GM12878 (cell line): ENCODE measurements around the gene KRT28. TPM values are rescaled to one million over a fixed set of nuclear protein-coding genes. Genes with fewer than 3 reads are reported as not detected.

Experiments
- ATF7 ChIP-seq: fragments of 450-650 bp; IDR thresholded peaks from 2 replicates; pipeline ENCODE4 v1.6.1; 2016; ENCODE audit warnings: low read depth, mild to moderate bottlenecking
- BHLHE40 ChIP-seq, 2 experiments: fragments of 450-650 bp in 1 of 2; IDR thresholded peaks; 2 replicates each; pipeline ENCODE4 v1.6.1; 2011 to 2017; ENCODE audit warnings: low read depth in 2 of 2, borderline replicate concordance in 1 of 2, improper control_type of control experiment in 1 of 2, low read length in 1 of 2, mild to moderate bottlenecking in 1 of 2
- CREB1 ChIP-seq: IDR thresholded peaks from 2 replicates; pipeline ENCODE4 v1.6.1; 2012; ENCODE audit warnings: low read depth, mild to moderate bottlenecking, inconsistent platforms
- FOS ChIP-seq: IDR thresholded peaks from 3 replicates; pipeline ENCODE4 v1.6.1; 2011; ENCODE audit warnings: borderline replicate concordance; ENCODE audit not compliant: insufficient read length; ENCODE audit errors: extremely low read depth
- RUNX3 ChIP-seq: IDR thresholded peaks from 2 replicates; pipeline ENCODE4 v1.6.1; 2012; ENCODE audit warnings: low read length, inconsistent platforms
- SMARCA5 ChIP-seq: fragments of 450-650 bp; IDR thresholded peaks from 2 replicates; pipeline ENCODE4 v1.6.1; 2017; ENCODE audit warnings: mild to moderate bottlenecking
- SMC3 ChIP-seq: IDR thresholded peaks from 2 replicates; pipeline ENCODE4 v1.6.1; 2011; ENCODE audit warnings: low read length, improper control_type of control experiment, borderline replicate concordance
- TAF1 ChIP-seq: IDR thresholded peaks from 2 replicates; pipeline ENCODE4 v1.6.1; 2011; ENCODE audit warnings: mild to moderate bottlenecking, low read depth, low read length, borderline replicate concordance
- YY1 ChIP-seq: IDR thresholded peaks from 2 replicates; pipeline ENCODE4 v1.6.1; 2011; ENCODE audit warnings: low read depth, mild to moderate bottlenecking, low read length
- polyA plus RNA-seq, 11 experiments: library from polyadenylated mRNA; depleted of rRNA in 4 of 11; unstranded in 6 of 11; stranded (reverse) in 5 of 11; fragments of >200 nt; fragmentation: Nextera tagmentation in 4 of 11; fragmentation: Illumina TruSeq in 1 of 11; extraction: Ambion mirVana in 4 of 11; extraction: Trizol in 1 of 11; gene quantifications; 1 replicate in 1 of 11; 2 replicates in 10 of 11; pipeline versions ENCODE4 v1.2.1 to v1.2.3, GENCODE V29; 2011 to 2016; ENCODE audit warnings: inconsistent platforms in 2 of 11, missing spikeins in 2 of 11, low read depth in 1 of 11
- total RNA-seq, 4 experiments: library from RNA; depleted of rRNA in 3 of 4; stranded (reverse); fragments of >200 nt in 3 of 4; fragmentation: Illumina TruSeq in 1 of 4; extraction: Trizol in 1 of 4; gene quantifications; 2 replicates each; pipeline versions ENCODE4 v1.2.1 to v1.2.3, GENCODE V29; 2013 to 2021
- TF ChIP-seq, protein P1 (sequence below): fragments of 450-650 bp; IDR thresholded peaks from 2 replicates; pipeline ENCODE4 v1.6.1; 2016; ENCODE audit warnings: mild to moderate bottlenecking
- TF ChIP-seq, protein P2 (sequence below): fragments of 450-650 bp; IDR thresholded peaks from 2 replicates; pipeline ENCODE4 v1.6.1; 2017; ENCODE audit warnings: antibody characterized with exemption, mild to moderate bottlenecking, moderate library complexity

Gene KRT28
- total and polyA plus RNA-seq, 10 of the 15 experiments (the other 5 are each of a cell fraction or from before 2014, with no cell fraction given): not detected

DNA sequence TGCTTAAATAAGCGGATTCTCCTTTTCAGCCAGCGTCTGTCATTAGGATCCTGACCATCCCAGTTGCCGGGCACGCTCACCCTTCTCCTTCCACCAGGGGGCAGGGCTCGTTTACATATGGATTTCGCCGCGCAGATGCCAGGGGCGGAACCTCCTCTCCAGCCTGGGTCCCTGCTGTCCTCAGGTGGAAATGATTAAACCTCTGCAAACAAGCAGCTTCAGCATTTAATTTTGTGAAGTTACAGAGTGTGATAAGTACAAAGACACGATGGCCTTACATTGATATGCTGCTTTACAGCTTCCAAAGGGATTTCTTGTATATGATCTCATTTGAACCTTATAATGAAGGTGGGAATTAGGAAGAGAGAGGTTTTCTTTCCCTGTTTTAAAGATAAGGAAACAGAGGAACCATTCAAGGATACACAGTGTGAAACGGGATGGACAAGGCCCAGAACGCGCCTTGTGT is 3.9 kb upstream of the KRT28 start (continued):
- 0 out of 2 replicates have a peak, but pooled peaks have one; percentile 12 for TF ChIP-seq ATF7
- no peak for TF ChIP-seq CREB1
- TF ChIP-seq FOS: no peak
- no peak for TF ChIP-seq TAF1
- no peak for TF ChIP-seq RUNX3
- TF ChIP-seq, protein P1, sequence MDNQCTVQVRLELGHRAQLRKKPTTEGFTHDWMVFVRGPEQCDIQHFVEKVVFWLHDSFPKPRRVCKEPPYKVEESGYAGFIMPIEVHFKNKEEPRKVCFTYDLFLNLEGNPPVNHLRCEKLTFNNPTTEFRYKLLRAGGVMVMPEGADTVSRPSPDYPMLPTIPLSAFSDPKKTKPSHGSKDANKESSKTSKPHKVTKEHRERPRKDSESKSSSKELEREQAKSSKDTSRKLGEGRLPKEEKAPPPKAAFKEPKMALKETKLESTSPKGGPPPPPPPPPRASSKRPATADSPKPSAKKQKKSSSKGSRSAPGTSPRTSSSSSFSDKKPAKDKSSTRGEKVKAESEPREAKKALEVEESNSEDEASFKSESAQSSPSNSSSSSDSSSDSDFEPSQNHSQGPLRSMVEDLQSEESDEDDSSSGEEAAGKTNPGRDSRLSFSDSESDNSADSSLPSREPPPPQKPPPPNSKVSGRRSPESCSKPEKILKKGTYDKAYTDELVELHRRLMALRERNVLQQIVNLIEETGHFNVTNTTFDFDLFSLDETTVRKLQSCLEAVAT: no peak
- TF ChIP-seq, protein P2, sequence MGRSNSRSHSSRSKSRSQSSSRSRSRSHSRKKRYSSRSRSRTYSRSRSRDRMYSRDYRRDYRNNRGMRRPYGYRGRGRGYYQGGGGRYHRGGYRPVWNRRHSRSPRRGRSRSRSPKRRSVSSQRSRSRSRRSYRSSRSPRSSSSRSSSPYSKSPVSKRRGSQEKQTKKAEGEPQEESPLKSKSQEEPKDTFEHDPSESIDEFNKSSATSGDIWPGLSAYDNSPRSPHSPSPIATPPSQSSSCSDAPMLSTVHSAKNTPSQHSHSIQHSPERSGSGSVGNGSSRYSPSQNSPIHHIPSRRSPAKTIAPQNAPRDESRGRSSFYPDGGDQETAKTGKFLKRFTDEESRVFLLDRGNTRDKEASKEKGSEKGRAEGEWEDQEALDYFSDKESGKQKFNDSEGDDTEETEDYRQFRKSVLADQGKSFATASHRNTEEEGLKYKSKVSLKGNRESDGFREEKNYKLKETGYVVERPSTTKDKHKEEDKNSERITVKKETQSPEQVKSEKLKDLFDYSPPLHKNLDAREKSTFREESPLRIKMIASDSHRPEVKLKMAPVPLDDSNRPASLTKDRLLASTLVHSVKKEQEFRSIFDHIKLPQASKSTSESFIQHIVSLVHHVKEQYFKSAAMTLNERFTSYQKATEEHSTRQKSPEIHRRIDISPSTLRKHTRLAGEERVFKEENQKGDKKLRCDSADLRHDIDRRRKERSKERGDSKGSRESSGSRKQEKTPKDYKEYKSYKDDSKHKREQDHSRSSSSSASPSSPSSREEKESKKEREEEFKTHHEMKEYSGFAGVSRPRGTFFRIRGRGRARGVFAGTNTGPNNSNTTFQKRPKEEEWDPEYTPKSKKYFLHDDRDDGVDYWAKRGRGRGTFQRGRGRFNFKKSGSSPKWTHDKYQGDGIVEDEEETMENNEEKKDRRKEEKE: no peak
- TF ChIP-seq BHLHE40 (IDR thresholded peaks at IDR 0.05; ENCODE audit: borderline replicate concordance in 1 of 2, low read depth in 2 of 2, low read length in 1 of 2): peak in 1 of 2 experiments; percentile 21; a peak in 1 of 4 replicates
- peak; percentile 82 for TF ChIP-seq SMC3
- TF ChIP-seq YY1: 0 out of 2 replicates have a peak, but pooled peaks have one; percentile 44
- peak; percentile 23; the same call in 1 of the 2 replicates for TF ChIP-seq SMARCA5
